PC-3 (cell line): ENCODE results near the gene ANOS1.

ENCODE experiments used
- CTCF ChIP-seq: fragments of 300-600 bp; sonication (generic); conservative IDR thresholded peaks from 2 replicates; pipeline ENCODE4 v1.5.1; 2017; ENCODE audit warnings: antibody characterized with exemption, low read depth, mild to moderate bottlenecking, low read length
- EZH2 ChIP-seq: fragments of 300-600 bp; sonication (generic); IDR thresholded peaks from one replicate; pipeline ENCODE4 v1.6.1; 2017; ENCODE audit warnings: antibody characterized with exemption, mild to moderate bottlenecking, low read length; ENCODE audit not compliant: unreplicated experiment
- EZH2phosphoT487 ChIP-seq: fragments of 300-600 bp; sonication (generic); IDR thresholded peaks from 2 replicates; pipeline ENCODE4 v1.6.1; 2018; ENCODE audit warnings: mild to moderate bottlenecking, antibody characterized with exemption, low read length, borderline replicate concordance

GRCh38 chrX:8679550-8679949 is 52.4 kb downstream of the ANOS1 start:
- TF ChIP-seq CTCF: no peak
- TF ChIP-seq EZH2: no peak
- TF ChIP-seq EZH2phosphoT487: no peak
